SK-N-SH (cell line): ENCODE data around the gene KIF18B. TPM values are rescaled to one million over a fixed set of nuclear protein-coding genes. Genes with fewer than 3 reads are reported as not detected.

Source experiments
- CTCF ChIA-PET: fragments of 300-600, 350-600 bp; formaldehyde crosslinking; extraction: SDS; loops from one replicate; lab custom pipeline; 2021; lab: Yijun Ruan, JAX
- POLR2A ChIA-PET: fragments of 350-600 bp; sonication (Branson Sonifier 250); formaldehyde crosslinking; extraction: SDS; loops from one replicate; lab custom pipeline; 2020; ENCODE audit warnings: antibody characterized with exemption, inconsistent platforms; lab: Yijun Ruan, JAX
- DNase-seq: peaks from one replicate; pipeline ENCODE4 v3.0.0; 2012
- H2AFZ ChIP-seq: fragments of 200-600 bp; sonication (generic); 2 replicates; pipeline ENCODE4 v1.8.1; 2016; ENCODE audit warnings: antibody characterized with exemption, mild to moderate bottlenecking, low read depth
- H3F3A ChIP-seq: fragments of 200-600 bp; sonication (generic); replicated peaks from 2 replicates; pipeline ENCODE3; 2016; ENCODE audit warnings: antibody characterized with exemption, mild to moderate bottlenecking; ENCODE audit not compliant: insufficient read depth
- H3K27ac ChIP-seq, 2 experiments: fragments of 200-500 bp in 1 of 2; fragments of 200-600 bp in 1 of 2; sonication (Bioruptor generic) in 1 of 2; sonication (generic), shearing (Covaris generic) in 1 of 2; 2 replicates each; pipeline versions ENCODE4 v1.5.1 to v1.6.1; 2014 to 2016; ENCODE audit warnings: low read depth in 2 of 2, inconsistent platforms in 1 of 2, low read length in 1 of 2, mild to moderate bottlenecking in 1 of 2, mixed read lengths in 1 of 2
- H3K27me3 ChIP-seq: fragments of 200-600 bp; sonication (generic), shearing (Covaris generic); 2 replicates; pipeline ENCODE4 v1.6.1; 2016; ENCODE audit warnings: mixed run types; ENCODE audit not compliant: insufficient read depth
- H3K36me3 ChIP-seq, 2 experiments: fragments of 200-500 bp in 1 of 2; fragments of 200-600 bp in 1 of 2; sonication (Bioruptor generic) in 1 of 2; sonication (generic) in 1 of 2; replicated peaks in 1 of 2; 2 replicates each; pipeline versions ENCODE3 to v1.5.1; 2014 to 2016; ENCODE audit warnings: low read length in 1 of 2, mild to moderate bottlenecking in 1 of 2; ENCODE audit not compliant: insufficient read depth in 2 of 2, control insufficient read depth in 1 of 2
- H3K4me1 ChIP-seq, 2 experiments: fragments of 200-500 bp in 1 of 2; fragments of 200-600 bp in 1 of 2; sonication (Bioruptor generic) in 1 of 2; sonication (generic), shearing (Covaris generic) in 1 of 2; 2 replicates each; pipeline versions ENCODE4 v1.5.1 to v1.6.1; 2014 to 2016; ENCODE audit warnings: low read depth in 1 of 2, low read length in 1 of 2, mixed run types in 1 of 2; ENCODE audit not compliant: insufficient read depth in 2 of 2, control insufficient read depth in 1 of 2
- H3K4me2 ChIP-seq: fragments of 200-600 bp; sonication (generic), shearing (Covaris generic); 2 replicates; pipeline ENCODE4 v1.6.1; 2017; ENCODE audit warnings: mixed run types
- H3K4me3 ChIP-seq, 2 experiments: fragments of 200-500 bp in 1 of 2; fragments of 200-600 bp in 1 of 2; sonication (Bioruptor generic) in 1 of 2; sonication (generic), shearing (Covaris generic) in 1 of 2; 2 replicates each; pipeline versions ENCODE4 v1.5.1 to v1.8.1; 2014 to 2016; ENCODE audit warnings: low read depth in 2 of 2, inconsistent platforms in 1 of 2, low read length in 1 of 2, mild to moderate bottlenecking in 1 of 2, mixed read lengths in 1 of 2, moderate library complexity in 1 of 2
- H3K79me2 ChIP-seq: fragments of 200-600 bp; sonication (generic); 2 replicates; pipeline ENCODE4 v1.8.1; 2017; ENCODE audit warnings: mild to moderate bottlenecking; ENCODE audit not compliant: insufficient read depth
- H3K9ac ChIP-seq: fragments of 200-600 bp; sonication (generic); 2 replicates; pipeline ENCODE4 v1.6.1; 2017; ENCODE audit warnings: mixed run types
- H3K9me2 ChIP-seq: fragments of 200-600 bp; sonication (generic); 2 replicates; pipeline ENCODE4 v1.6.1; 2017; ENCODE audit warnings: mixed run types
- H3K9me3 ChIP-seq: fragments of 200-600 bp; sonication (generic); 2 replicates; pipeline ENCODE4 v1.6.1; 2017; ENCODE audit warnings: mixed run types, mild to moderate bottlenecking, moderate library complexity
- H4K20me1 ChIP-seq: fragments of 200-600 bp; sonication (generic); 2 replicates; pipeline ENCODE4 v1.6.1; 2017; ENCODE audit warnings: mild to moderate bottlenecking, mixed run types; ENCODE audit not compliant: insufficient read depth
- FOSL2 ChIP-seq: IDR thresholded peaks from 2 replicates; pipeline ENCODE4 v1.4.0; 2012; ENCODE audit warnings: low read depth, mild to moderate bottlenecking, moderate library complexity, borderline replicate concordance
- FOXM1 ChIP-seq: IDR thresholded peaks from 2 replicates; pipeline ENCODE4 v1.4.0; 2012; ENCODE audit warnings: low read depth, mild to moderate bottlenecking
- GABPA ChIP-seq: IDR thresholded peaks from 2 replicates; pipeline ENCODE4 v1.4.0; 2012; ENCODE audit warnings: low read depth, mild to moderate bottlenecking
- JUND ChIP-seq: IDR thresholded peaks from 2 replicates; pipeline ENCODE4 v1.4.0; 2012
- MEF2A ChIP-seq: IDR thresholded peaks from 2 replicates; pipeline ENCODE4 v1.4.0; 2012; ENCODE audit warnings: low read depth, borderline replicate concordance
- NRF1 ChIP-seq: IDR thresholded peaks from 2 replicates; pipeline ENCODE4 v1.6.1; 2012; ENCODE audit warnings: low read depth, mild to moderate bottlenecking, low read length
- RAD21 ChIP-seq: IDR thresholded peaks from 2 replicates; pipeline ENCODE4 v1.6.1; 2012; ENCODE audit warnings: mild to moderate bottlenecking, low read length
- RFX5 ChIP-seq: IDR thresholded peaks from 2 replicates; pipeline ENCODE4 v1.6.1; 2012; ENCODE audit warnings: mild to moderate bottlenecking, improper control_type of control experiment, low read length
- RXRA ChIP-seq: IDR thresholded peaks from 2 replicates; pipeline ENCODE4 v1.4.0; 2012; ENCODE audit warnings: low read depth, mild to moderate bottlenecking, borderline replicate concordance
- SIN3A ChIP-seq: IDR thresholded peaks from 2 replicates; pipeline ENCODE4 v1.6.1; 2012; ENCODE audit warnings: low read depth, mild to moderate bottlenecking, low read length, moderate library complexity, borderline replicate concordance
- SMC3 ChIP-seq: IDR thresholded peaks from 2 replicates; pipeline ENCODE4 v1.6.1; 2012; ENCODE audit warnings: low read depth, low read length, improper control_type of control experiment
- TAF1 ChIP-seq: IDR thresholded peaks from 2 replicates; pipeline ENCODE4 v1.6.1; 2012; ENCODE audit warnings: low read depth, mild to moderate bottlenecking, low read length, moderate library complexity, borderline replicate concordance
- WGBS: methylation state at CpG from one replicate; pipeline ENCODE4 v1.1.6; 2017; ENCODE audit warnings: low lambda C conversion rate; 5-methylcytosine and 5-hydroxymethylcytosine counted together
- polyA plus RNA-seq, 3 experiments: library from polyadenylated mRNA; depleted of rRNA; stranded (reverse); fragments of >200 nt; gene quantifications; 2 replicates each; pipeline ENCODE4 v1.2.3, GENCODE V29; 2012
- TF ChIP-seq, protein P1 (sequence below): IDR thresholded peaks from 2 replicates; pipeline ENCODE4; 2012
- TF ChIP-seq, protein P2 (sequence below): IDR thresholded peaks from 2 replicates; pipeline ENCODE4 v1.4.0; 2012; ENCODE audit warnings: low read depth, borderline replicate concordance
- TF ChIP-seq, protein P3 (sequence below): IDR thresholded peaks from 2 replicates; pipeline ENCODE4 v1.6.1; 2012; ENCODE audit warnings: mild to moderate bottlenecking, low read depth, low read length, moderate library complexity
- TF ChIP-seq, protein P4 (sequence below): fragments of 150-350 bp; IDR thresholded peaks from 2 replicates; pipeline ENCODE4 v1.6.1; 2017; ENCODE audit warnings: antibody characterized with exemption, low read length, low read depth, borderline replicate concordance

The KIF18B gene
- polyA plus RNA-seq, 1 of the 3 experiments (the other 2 are of a cell fraction) = 14.7 TPM

DNA sequence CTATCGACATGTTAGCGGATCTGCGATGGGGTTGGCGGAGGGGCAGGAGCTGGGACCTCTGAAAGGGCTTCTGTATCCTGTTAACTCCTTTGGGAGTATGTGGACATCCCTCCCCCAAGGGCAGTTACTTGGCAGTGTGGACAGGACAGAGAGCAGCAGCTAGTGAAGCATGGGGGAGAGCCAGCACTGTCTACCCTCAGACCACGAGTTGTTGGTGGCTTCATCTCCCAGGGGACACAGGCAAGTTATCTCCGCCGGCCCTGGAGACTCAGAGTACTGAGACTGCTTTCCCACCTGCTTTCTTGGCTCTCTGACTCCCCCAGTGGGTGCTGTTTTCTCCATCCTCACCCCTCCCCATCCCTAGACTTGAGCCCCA lies 27.0 kb downstream of the KIF18B start:
- no peaks in the 10 kb centered on the region for H4K20me1 ChIP-seq
- H3K9me3 ChIP-seq = no peaks in the 10 kb centered on the region
- peaks cover 13% of the 10 kb centered on the region for H3F3A ChIP-seq
- TF ChIP-seq NRF1 (no peak), RXRA (no peak), FOXM1 (no peak), JUND (no peak), SMC3 (no peak), MEF2A (no peak), FOSL2 (no peak), RAD21 (no peak), GABPA (no peak), SIN3A (no peak), TAF1 (no peak), RFX5 (no peak)
- TF ChIP-seq, protein P1, sequence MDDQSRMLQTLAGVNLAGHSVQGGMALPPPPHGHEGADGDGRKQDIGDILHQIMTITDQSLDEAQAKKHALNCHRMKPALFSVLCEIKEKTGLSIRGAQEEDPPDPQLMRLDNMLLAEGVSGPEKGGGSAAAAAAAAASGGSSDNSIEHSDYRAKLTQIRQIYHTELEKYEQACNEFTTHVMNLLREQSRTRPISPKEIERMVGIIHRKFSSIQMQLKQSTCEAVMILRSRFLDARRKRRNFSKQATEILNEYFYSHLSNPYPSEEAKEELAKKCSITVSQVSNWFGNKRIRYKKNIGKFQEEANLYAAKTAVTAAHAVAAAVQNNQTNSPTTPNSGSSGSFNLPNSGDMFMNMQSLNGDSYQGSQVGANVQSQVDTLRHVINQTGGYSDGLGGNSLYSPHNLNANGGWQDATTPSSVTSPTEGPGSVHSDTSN = no peak
- TF ChIP-seq, protein P2, sequence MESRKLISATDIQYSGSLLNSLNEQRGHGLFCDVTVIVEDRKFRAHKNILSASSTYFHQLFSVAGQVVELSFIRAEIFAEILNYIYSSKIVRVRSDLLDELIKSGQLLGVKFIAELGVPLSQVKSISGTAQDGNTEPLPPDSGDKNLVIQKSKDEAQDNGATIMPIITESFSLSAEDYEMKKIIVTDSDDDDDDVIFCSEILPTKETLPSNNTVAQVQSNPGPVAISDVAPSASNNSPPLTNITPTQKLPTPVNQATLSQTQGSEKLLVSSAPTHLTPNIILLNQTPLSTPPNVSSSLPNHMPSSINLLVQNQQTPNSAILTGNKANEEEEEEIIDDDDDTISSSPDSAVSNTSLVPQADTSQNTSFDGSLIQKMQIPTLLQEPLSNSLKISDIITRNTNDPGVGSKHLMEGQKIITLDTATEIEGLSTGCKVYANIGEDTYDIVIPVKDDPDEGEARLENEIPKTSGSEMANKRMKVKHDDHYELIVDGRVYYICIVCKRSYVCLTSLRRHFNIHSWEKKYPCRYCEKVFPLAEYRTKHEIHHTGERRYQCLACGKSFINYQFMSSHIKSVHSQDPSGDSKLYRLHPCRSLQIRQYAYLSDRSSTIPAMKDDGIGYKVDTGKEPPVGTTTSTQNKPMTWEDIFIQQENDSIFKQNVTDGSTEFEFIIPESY = no peak
- TF ChIP-seq, protein P3, sequence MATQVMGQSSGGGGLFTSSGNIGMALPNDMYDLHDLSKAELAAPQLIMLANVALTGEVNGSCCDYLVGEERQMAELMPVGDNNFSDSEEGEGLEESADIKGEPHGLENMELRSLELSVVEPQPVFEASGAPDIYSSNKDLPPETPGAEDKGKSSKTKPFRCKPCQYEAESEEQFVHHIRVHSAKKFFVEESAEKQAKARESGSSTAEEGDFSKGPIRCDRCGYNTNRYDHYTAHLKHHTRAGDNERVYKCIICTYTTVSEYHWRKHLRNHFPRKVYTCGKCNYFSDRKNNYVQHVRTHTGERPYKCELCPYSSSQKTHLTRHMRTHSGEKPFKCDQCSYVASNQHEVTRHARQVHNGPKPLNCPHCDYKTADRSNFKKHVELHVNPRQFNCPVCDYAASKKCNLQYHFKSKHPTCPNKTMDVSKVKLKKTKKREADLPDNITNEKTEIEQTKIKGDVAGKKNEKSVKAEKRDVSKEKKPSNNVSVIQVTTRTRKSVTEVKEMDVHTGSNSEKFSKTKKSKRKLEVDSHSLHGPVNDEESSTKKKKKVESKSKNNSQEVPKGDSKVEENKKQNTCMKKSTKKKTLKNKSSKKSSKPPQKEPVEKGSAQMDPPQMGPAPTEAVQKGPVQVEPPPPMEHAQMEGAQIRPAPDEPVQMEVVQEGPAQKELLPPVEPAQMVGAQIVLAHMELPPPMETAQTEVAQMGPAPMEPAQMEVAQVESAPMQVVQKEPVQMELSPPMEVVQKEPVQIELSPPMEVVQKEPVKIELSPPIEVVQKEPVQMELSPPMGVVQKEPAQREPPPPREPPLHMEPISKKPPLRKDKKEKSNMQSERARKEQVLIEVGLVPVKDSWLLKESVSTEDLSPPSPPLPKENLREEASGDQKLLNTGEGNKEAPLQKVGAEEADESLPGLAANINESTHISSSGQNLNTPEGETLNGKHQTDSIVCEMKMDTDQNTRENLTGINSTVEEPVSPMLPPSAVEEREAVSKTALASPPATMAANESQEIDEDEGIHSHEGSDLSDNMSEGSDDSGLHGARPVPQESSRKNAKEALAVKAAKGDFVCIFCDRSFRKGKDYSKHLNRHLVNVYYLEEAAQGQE = no peak
- TF ChIP-seq, protein P4, sequence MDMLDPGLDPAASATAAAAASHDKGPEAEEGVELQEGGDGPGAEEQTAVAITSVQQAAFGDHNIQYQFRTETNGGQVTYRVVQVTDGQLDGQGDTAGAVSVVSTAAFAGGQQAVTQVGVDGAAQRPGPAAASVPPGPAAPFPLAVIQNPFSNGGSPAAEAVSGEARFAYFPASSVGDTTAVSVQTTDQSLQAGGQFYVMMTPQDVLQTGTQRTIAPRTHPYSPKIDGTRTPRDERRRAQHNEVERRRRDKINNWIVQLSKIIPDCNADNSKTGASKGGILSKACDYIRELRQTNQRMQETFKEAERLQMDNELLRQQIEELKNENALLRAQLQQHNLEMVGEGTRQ = no peak
- DNase-seq = no peak
- no peak overlapping the region for H3K4me3 ChIP-seq
- no peaks in the 10 kb centered on the region for H3K36me3 ChIP-seq
- CTCF ChIA-PET = interaction anchor here (0.7 to 17.2 kb wide), 51 partner anchors 10 to 277 kb away, joined by 3 to 433 read pairs (median 7); partner anchors contain the start of genes ACBD4, C1QL1, EFTUD2 and NMT1
- H3K9me2 ChIP-seq = no peaks in the 10 kb centered on the region
- POLR2A ChIA-PET = interaction anchor here (0.7 to 2.5 kb wide), 7 partner anchors 8 to 229 kb away, joined by 3 to 14 read pairs (median 3); no protein-coding TSS in a partner anchor
- H3K4me1 ChIP-seq = peaks cover 18 to 42% of the 10 kb centered on the region in 2 experiments; a peak in 3 of 4 replicates
- H3K27ac ChIP-seq = no peak overlapping the region
- H3K79me2 ChIP-seq = no peaks in the 10 kb centered on the region
- no peak overlapping the region for H3K9ac ChIP-seq
- H3K4me2 ChIP-seq = no peak overlapping the region
- no peaks in the 10 kb centered on the region for H3K27me3 ChIP-seq
- WGBS = 87% methylated on average over 5 of the region's 7 CpGs
- H2AFZ ChIP-seq = no peak overlapping the region
